C1 segment of cervical spinal cord (tissue), 14 donors: ENCODE measurements around the gene CCR8.
"Not testable (repeated sequence)": the region's sequence is repeated elsewhere in the genome, so short reads cannot be mapped to it uniquely, and the experiment has no call there.

ENCODE experiments used
- DNase-seq, 14 donors: peaks; one replicate each; lab custom pipeline; 2025; lab: John Stamatoyannopoulos, UW

The CCR8 gene

DNA sequence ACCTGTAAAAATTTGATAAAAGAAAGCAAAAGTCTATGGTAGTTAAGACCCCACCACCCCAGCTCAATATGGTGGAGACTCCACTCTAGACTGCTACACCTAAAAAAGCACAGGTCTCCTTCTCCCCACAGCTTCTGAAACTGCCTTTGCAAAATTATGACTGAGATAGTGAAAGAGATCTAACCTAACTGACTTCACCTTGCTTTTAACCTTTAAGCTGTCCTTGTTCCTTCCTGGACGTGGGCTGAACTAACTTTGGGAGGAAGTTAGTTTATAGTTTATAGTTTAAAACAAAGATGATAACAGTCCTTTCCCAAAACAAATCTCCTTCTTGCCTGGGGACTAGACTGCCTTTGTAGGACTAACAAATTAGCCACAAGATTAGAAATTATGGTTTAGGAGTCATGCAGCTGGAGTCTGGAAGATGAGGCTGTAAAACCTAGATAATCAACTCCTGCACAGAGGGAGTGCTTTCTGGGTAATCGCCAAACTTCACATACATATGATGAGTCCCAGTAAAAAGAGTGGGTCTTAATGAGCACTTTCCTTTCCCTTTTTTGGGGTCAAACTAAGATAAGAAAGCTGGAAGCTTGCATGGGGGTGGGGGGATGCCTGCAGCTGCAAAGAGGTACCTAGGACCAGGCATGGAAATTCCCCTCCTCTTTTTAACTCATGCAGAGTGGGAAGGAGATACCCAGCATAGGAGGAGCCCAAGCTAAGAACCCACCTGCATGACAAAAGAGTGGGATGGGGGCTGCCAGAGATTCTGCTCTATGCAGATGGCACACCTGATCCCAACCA lies 17.5 kb downstream of the CCR8 start:
- DNase-seq = no peak

DNA sequence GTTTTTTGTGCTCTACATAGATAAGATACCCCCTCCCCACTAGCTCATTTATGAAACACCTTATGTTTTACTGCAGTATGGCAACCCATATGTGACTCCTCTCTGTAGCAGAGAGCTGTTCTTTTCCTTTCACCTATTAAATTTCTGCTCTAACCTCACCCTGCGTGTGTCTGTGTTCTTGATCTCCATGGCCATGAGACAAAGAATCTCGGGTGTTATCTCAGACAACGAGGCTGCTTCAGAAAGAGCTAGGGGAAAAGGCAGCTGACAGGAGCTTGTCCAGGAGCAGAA lies 18.0 kb downstream of the CCR8 start:
- no peak for DNase-seq

DNA sequence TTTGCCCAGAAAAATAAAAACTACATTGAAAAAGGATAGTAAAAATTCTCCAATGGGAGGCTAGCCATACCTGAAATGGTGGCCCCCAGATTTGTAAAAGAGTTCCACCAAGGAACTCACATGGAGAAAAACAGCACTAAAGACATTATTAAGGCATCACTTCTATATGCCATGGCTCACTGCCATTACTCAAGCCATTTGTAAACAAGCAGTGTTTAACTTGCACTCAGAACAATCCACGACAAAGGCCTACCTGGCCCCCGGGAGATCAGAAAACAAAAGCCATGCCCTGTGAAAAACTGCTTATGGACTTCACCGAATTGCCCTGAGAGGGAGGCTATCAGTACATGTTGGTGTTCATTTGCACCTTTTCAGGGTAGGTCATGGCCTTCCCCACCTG lies 19.6 kb downstream of the CCR8 start:
- no peak for DNase-seq

- no peak for DNase-seq
These were observed 21.2 kb downstream of the CCR8 start for GRCh38 chr3:39350714-39351113.

- not testable (repeated sequence) for DNase-seq
These were observed 21.6 kb downstream of the CCR8 start for GRCh38 chr3:39351134-39351533.

DNA sequence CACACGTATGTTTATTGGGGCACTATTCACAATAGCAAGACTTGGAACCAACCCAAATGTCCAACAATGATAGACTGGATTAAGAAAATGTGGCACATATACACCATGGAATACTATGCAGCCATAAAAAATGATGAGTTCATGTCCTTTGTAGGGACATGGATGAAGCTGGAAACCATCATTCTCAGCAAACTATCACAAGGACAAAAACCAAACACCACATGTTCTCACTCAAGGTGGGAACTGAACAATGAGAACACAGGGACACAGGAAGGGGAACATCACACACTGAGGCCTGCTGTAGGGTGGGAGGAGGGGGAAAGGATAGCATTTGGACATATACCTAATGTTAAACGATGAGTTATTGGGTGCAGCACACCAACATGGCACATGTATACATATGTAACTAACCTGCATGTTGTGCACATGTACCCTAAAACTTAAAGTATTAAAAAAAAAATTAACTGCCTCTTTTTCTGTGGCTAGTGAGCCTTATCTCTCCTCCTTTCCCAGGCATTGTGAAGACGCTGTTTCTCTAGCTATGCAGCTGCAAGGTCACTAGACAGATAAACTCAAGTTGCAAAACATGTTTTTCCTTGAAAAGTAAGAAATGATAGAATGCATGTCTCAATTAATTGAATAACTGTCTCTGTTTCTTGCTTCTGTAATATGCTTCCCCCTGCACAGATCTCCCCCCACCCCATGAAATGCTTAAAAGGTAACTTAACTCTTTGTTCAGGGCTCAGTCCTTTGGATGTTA lies 23.8 kb downstream of the CCR8 start:
- DNase-seq = not testable (repeated sequence)

- DNase-seq = no peak
These were observed 28.8 kb downstream of the CCR8 start for GRCh38 chr3:39358333-39358732.

- DNase-seq = no peak
These were observed 31.9 kb downstream of the CCR8 start for GRCh38 chr3:39361252-39361927.

DNA sequence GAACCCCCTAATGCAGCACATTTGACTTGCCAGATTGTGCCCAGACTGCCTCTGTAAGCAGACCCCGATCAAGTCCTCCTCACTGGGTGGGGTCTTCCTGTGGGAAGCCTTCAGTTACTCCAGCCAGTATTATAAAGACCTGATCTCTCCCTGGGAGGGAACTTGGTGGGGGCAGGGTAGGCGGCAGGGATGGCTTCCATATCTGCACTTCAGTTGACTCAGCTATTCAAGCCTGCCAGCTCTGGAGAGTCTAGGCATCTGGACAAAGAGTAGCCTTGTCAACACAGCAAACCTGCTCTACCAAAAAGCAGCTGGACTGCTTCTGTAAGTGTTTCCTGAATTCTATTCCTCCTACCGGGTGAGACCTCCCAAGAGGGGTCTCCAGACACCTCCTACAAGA lies 32.7 kb downstream of the CCR8 start:
- no peak for DNase-seq

GRCh38 chr3:39362812-39363211 lies 33.3 kb downstream of the CCR8 start:
- no peak for DNase-seq

DNA sequence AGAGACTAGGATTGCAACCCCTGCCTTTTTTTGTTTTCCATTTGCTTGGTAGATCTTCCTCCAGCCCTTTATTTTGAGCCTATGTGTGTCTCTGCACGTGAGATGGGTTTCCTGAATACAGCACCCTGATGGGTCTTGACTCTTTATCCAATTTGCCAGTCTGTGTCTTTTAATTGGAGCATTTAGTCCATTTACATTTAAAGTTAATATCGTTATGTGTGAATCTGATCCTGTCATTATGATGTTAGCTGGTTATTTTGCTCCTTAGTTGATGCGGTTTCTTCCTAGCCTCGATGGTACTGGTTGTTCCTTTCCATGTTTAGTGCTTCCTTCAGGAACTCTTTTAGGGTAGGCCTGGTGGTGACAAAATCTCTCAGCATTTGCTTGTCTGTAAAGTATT lies 40.9 kb downstream of the CCR8 start:
- not testable (repeated sequence) for DNase-seq

DNA sequence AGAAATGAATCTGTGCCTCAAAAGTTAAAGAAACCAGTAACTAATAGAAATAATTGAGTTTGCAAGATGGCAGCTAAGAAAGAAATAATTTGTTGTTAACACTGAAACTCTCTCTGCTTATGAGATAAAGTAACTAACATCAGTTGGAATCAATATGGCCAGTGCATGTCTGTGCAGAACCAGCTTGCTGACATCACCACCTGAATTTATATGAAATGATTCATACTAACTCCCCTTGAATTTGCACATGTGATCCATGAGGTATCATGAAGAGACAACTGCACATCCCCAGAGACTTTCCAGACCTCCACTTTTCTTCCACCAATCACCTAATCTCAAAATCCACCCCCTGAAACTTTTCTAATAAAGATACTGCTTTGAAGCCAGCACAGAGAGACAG lies 43.3 kb downstream of the CCR8 start:
- no peak for DNase-seq

GRCh38 chr3:39376959-39377634 lies 47.6 kb downstream of the CCR8 start:
- DNase-seq = no peak

GRCh38 chr3:39378088-39378487 lies 48.6 kb downstream of the CCR8 start:
- no peak for DNase-seq

DNA sequence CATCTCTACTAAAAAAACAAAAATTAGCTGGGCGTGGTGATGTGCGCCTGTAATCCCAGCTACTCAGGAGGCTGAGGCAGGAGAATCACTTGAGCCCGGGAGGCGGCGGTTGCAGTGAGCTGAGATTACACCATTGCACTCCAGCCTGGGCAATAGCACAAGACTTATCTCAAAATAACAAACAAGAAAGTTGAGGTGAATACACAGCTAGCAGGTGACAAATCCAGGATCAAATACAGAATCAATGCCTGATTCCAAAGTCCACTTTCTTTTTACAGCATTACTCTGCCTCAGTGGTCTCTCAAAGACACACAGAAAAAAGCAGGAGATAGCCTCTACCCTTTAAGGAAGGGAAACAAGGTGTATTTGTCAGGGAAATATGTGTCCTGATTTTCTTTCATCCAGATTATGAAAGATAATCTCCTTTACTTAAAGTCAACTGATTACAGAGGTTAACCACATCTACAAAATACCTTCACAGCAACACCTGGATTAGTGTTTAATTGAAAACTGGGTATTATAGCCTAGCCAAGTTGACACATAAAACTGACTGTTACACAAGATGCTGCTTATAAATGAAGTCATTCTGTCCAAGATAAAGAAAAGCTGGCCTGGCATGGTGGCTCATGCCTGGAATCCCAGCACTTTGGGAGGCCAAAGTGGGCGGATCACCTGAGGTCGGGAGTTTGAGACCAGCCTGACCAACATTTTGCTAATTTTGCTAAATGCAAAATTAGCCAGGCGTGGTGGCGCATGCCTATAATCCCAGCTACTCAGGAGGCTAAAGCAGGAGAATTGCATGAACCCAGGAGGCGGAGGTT lies 49.7 kb downstream of the CCR8 start:
- no peak for DNase-seq

DNA sequence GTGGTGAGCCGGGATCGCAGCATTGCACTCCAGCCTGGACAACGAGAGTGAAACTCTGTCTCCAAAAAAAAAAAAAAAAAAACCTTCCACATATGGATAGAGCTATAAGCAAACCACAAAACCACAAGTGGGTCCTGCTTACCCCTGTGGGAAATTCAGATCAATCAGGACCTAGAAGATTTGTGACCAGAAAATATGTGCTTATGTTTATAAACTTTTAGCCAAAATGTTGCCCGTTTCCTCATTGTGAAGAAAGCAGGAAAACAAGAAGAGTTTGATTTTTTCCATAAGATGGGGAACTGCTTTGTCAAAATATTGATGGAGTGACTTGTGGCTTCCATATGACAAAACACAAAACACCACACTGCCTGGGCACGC lies 50.3 kb downstream of the CCR8 start:
- DNase-seq = no peak

DNA sequence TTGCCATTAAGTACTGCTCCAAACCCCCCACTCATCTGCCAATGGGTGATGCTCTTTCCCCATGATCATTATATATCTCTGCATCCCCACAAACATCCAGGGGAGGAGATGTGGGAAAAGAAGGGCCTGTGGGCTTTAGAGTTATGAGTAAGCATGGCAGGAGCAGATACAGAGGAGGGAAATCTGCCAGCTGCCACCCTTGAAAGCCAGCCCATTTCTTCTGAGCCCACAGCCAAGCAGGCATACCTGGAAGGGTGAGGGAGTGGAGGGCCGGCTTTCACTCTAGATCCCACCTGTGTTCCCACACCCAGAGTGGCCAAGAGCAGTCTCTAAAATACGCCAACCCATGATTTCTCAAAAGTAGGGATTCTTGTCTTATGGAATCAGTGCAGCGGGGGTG lies 51.9 kb downstream of the CCR8 start:
- DNase-seq = no peak
